Chondrocyte (in vitro differentiated cells): ENCODE measurements around the gene VPS8. TPM values are rescaled to one million over a fixed set of nuclear protein-coding genes. Genes with fewer than 3 reads are reported as not detected.

ENCODE experiments used
- DNase-seq: peaks from one replicate; pipeline ENCODE4 v3.0.0; 2021; ENCODE audit warnings: mixed read lengths, low spot score
- H3K27ac Mint-ChIP-seq: one replicate; pipeline ENCODE4 v1.8.0; 2021; ENCODE audit warnings: mild to moderate bottlenecking, moderate library complexity, mixed read lengths; ENCODE audit not compliant: unreplicated experiment
- H3K27me3 Mint-ChIP-seq: 2 replicates; pipeline ENCODE4 v1.8.0; 2021; ENCODE audit warnings: low read depth, mixed read lengths
- H3K36me3 Mint-ChIP-seq: 2 replicates; pipeline ENCODE4 v1.8.0; 2021; ENCODE audit warnings: low read depth, mixed read lengths
- H3K4me1 Mint-ChIP-seq: 2 replicates; pipeline ENCODE4 v1.8.0; 2021; ENCODE audit warnings: low read depth, mild to moderate bottlenecking, mixed read lengths
- H3K4me3 Mint-ChIP-seq: one replicate; pipeline ENCODE4 v1.8.0; 2021; ENCODE audit warnings: mild to moderate bottlenecking, moderate library complexity, mixed read lengths; ENCODE audit not compliant: unreplicated experiment
- H3K9me3 Mint-ChIP-seq: 2 replicates; pipeline ENCODE4 v1.8.0; 2021; ENCODE audit warnings: low read depth, mixed read lengths
- CTCF ChIP-seq: fragments of 200-600 bp; sonication (generic); IDR thresholded peaks from 2 replicates; pipeline ENCODE4 v1.5.0; 2021; ENCODE audit warnings: antibody characterized with exemption, mild to moderate bottlenecking, moderate library complexity
- total RNA-seq: library from RNA; stranded (reverse); gene quantifications from 3 replicates; pipeline ENCODE4 v1.2.1, GENCODE V29; 2021

VPS8 gene
- total RNA-seq, 1 donor from 2014 or later: 53.7 TPM

GRCh38 chr3:185057829-185058228 is 245.9 kb downstream of the VPS8 start:
- no peak overlapping the region for H3K27ac Mint-ChIP-seq
- H3K36me3 Mint-ChIP-seq: peaks cover 38% of the 10 kb centered on the region
- no peak for DNase-seq
- H3K4me3 Mint-ChIP-seq: no peak overlapping the region
- no peaks in the 10 kb centered on the region for H3K27me3 Mint-ChIP-seq
- TF ChIP-seq CTCF: no peak
- H3K4me1 Mint-ChIP-seq: no peaks in the 10 kb centered on the region
- peaks cover 42% of the 10 kb centered on the region for H3K9me3 Mint-ChIP-seq

- no peak for TF ChIP-seq CTCF
- Mint-ChIP-seq H3K4me1 (no peaks in the 10 kb centered on the region), H3K27ac (no peak overlapping the region), H3K9me3 (peaks cover 42% of the 10 kb centered on the region), H3K27me3 (no peaks in the 10 kb centered on the region), H3K4me3 (no peak overlapping the region), H3K36me3 (peaks cover 32% of the 10 kb centered on the region)
- DNase-seq: no peak
Observed at GRCh38 chr3:185058796-185059195, 246.8 kb downstream of the VPS8 start.

- Mint-ChIP-seq H3K27ac (no peak overlapping the region), H3K27me3 (no peaks in the 10 kb centered on the region), H3K9me3 (peaks cover 42% of the 10 kb centered on the region), H3K4me3 (no peak overlapping the region), H3K4me1 (no peaks in the 10 kb centered on the region), H3K36me3 (peaks cover 28% of the 10 kb centered on the region)
- DNase-seq: no peak
- no peak for TF ChIP-seq CTCF
Observed at GRCh38 chr3:185059766-185060165, 247.8 kb downstream of the VPS8 start.

GRCh38 chr3:185060655-185061054 is 248.7 kb downstream of the VPS8 start:
- TF ChIP-seq CTCF: no peak
- H3K4me3 Mint-ChIP-seq: no peak overlapping the region
- peaks cover 37% of the 10 kb centered on the region for H3K9me3 Mint-ChIP-seq
- H3K4me1 Mint-ChIP-seq: no peaks in the 10 kb centered on the region
- H3K36me3 Mint-ChIP-seq: peaks cover 22% of the 10 kb centered on the region
- no peaks in the 10 kb centered on the region for H3K27me3 Mint-ChIP-seq
- H3K27ac Mint-ChIP-seq: no peak overlapping the region
- DNase-seq: no peak

- no peak for TF ChIP-seq CTCF
- H3K27ac Mint-ChIP-seq: no peak overlapping the region
- H3K4me1 Mint-ChIP-seq: no peaks in the 10 kb centered on the region
- no peak overlapping the region for H3K4me3 Mint-ChIP-seq
- no peaks in the 10 kb centered on the region for H3K27me3 Mint-ChIP-seq
- DNase-seq: no peak
- peaks cover 10% of the 10 kb centered on the region for H3K36me3 Mint-ChIP-seq
- peaks cover 24% of the 10 kb centered on the region for H3K9me3 Mint-ChIP-seq
Observed at GRCh38 chr3:185062191-185062590, 250.2 kb downstream of the VPS8 start.
